AG04449 (cell line): ENCODE results near the gene RAB31.
A peak's percentile ranks its signal among the peaks of the same experiment; 100 is the strongest.
"Not testable (repeated sequence)": the region's sequence is repeated elsewhere in the genome, so short reads cannot be mapped to it uniquely, and the experiment has no call there.

Experiments
- CTCF ChIA-PET: fragments of 350-600 bp; formaldehyde crosslinking; extraction: SDS; loops from one replicate; lab custom pipeline; 2021; ENCODE audit warnings: antibody characterized with exemption; lab: Yijun Ruan, JAX
- POLR2A ChIA-PET: fragments of 400-600, 350-600 bp; formaldehyde crosslinking; extraction: SDS; loops from one replicate; lab custom pipeline; 2020; ENCODE audit warnings: antibody characterized with exemption, inconsistent platforms; lab: Yijun Ruan, JAX
- DNase-seq: peaks from one replicate; pipeline ENCODE4 v3.0.0-alpha.2; 2010; ENCODE audit warnings: low read depth, low spot score
- H3K4me3 ChIP-seq: 2 replicates; pipeline ENCODE4 v1.5.1; 2011; ENCODE audit warnings: low read depth, mild to moderate bottlenecking, control low read depth, low read length
- TF ChIP-seq, protein P1 (sequence below): IDR thresholded peaks from one replicate; pipeline ENCODE4 v1.5.1; 2011; ENCODE audit warnings: mild to moderate bottlenecking, moderate library complexity, low read length, control low read depth, inconsistent platforms; ENCODE audit not compliant: insufficient read depth; ENCODE audit errors: missing control alignments

RAB31 gene

DNA sequence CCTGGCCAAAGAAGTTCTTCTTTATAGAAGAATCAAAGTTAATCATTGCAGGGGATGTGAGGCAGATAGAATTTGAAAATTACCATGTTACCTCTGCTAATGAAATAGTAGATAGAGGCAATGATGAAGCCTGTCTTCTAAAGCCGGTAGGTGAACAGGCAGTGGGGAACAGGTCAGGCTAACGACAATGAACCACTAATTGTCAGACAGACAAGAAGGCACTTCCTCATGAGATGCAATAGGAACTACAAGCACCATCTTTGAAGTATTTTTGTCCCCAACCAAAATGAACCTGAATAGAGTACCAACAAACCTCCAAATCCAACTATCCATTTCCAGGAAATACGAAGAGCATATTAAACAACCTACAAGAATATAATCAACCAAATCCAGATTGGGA, 41.6 kb upstream of the RAB31 start:
- TF ChIP-seq, protein P1, sequence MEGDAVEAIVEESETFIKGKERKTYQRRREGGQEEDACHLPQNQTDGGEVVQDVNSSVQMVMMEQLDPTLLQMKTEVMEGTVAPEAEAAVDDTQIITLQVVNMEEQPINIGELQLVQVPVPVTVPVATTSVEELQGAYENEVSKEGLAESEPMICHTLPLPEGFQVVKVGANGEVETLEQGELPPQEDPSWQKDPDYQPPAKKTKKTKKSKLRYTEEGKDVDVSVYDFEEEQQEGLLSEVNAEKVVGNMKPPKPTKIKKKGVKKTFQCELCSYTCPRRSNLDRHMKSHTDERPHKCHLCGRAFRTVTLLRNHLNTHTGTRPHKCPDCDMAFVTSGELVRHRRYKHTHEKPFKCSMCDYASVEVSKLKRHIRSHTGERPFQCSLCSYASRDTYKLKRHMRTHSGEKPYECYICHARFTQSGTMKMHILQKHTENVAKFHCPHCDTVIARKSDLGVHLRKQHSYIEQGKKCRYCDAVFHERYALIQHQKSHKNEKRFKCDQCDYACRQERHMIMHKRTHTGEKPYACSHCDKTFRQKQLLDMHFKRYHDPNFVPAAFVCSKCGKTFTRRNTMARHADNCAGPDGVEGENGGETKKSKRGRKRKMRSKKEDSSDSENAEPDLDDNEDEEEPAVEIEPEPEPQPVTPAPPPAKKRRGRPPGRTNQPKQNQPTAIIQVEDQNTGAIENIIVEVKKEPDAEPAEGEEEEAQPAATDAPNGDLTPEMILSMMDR, result no peak
- POLR2A ChIA-PET, result no interaction called here
- DNase-seq, result no peak
- CTCF ChIA-PET, result no interaction called here
- no peak overlapping the region for H3K4me3 ChIP-seq

DNA sequence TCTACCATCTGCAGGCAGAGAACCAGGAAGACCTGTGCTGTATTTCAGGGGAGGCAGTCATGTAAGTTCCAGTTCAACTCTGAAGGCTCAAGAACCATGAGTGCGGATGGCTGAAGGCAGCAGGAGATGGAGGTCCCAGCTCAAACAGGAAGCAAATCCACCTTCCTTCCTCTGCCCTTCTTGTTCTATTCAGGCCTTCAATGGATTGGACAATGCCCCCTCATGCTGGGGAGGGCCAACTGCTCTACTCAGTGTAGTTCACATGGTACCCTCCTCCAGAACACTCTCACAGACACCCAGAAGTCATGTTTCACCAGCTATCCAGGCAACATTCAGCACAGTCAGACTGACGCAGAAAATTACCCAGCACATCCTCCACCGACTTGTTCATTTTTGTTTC, 39.1 kb upstream of the RAB31 start:
- no peak for DNase-seq
- no peak overlapping the region for H3K4me3 ChIP-seq
- CTCF ChIA-PET, result no interaction called here
- TF ChIP-seq, protein P1, result no peak
- POLR2A ChIA-PET, result no interaction called here

- DNase-seq, result no peak
- ChIA-PET CTCF (interaction anchor here (1.3 to 2.5 kb wide), 2 partner anchors 10 to 59 kb away, joined by 3 to 5 read pairs (median 5); no protein-coding TSS in a partner anchor), POLR2A (no interaction called here)
- no peak overlapping the region for H3K4me3 ChIP-seq
- TF ChIP-seq, protein P1, result no peak
These were observed 36.9 kb upstream of the RAB31 start for GRCh38 chr18:9671214-9671613.

DNA sequence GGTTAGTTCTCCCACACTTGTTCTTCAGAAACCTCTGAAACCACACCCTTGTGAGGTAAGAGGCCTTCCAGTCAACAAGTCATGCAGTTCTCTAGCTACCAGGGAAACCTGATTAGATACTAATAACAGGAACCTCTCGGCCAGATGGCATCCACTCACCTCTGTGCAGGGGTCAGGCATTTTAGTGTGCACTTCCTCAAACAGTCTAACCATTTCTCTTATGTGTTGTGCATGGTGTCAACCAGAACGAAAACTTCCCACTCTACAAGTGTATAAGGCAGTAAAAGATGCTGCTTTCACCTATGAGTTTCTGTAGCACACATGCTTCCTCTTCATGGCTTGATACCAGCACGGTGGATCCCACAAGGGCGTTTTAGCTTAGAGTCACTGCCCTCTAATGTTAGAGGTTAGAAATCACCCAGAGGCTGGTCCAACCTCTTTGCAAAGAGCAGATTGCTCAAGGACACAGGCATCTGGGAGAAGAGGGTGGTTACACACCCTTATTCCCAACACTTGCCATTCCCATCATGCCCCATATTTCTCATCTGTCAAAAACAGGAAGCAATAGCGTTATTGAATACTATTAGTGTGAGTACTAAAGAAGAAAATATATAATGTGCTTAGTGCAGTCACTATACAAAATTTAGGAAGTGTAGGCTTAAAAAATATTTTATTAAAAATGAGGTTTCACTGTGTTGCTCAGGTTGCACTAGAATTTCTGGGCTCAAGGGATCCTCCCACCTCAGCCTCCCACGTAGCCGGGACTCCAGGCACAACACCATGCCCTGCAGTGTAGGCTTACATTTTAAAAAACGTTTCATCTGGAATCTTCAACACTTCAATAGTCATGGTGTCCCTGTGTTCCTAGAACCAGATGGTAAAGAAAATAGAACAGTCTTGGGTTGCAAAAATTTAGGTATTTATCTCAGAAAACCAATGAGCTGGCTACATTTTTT, 34.5 kb upstream of the RAB31 start:
- H3K4me3 ChIP-seq, result no peak overlapping the region
- POLR2A ChIA-PET, result interaction anchor here (1.3 kb wide), 1 partner anchor 61 kb away, joined by 3 read pairs; no protein-coding TSS in a partner anchor
- TF ChIP-seq, protein P1, result peak; percentile 41
- DNase-seq, result no peak
- CTCF ChIA-PET, result interaction anchor here (0.7 to 2.5 kb wide), 16 partner anchors 8 to 278 kb away, joined by 3 to 7 read pairs (median 3); no protein-coding TSS in a partner anchor

DNA sequence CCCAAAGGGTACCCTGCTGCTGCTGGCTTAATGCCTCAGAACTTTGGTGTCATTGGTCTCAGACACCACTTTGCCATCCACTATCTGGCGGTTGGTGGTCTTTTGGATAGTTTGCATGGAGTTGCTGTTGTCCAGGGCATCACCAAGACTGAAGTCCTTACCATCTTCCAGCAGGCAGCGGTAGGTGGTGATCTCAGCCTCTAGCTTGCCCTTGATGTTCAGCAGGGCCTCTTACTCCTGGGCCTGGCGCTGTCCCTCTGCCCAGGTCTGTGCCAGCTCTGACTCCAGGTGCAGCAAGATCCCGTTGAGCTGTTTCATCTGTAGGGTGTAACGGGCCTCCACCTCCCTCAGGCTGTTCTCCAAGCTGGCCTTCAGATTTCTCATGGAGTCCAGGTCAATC, 29.9 kb upstream of the RAB31 start:
- POLR2A ChIA-PET, result not testable (repeated sequence)

DNA sequence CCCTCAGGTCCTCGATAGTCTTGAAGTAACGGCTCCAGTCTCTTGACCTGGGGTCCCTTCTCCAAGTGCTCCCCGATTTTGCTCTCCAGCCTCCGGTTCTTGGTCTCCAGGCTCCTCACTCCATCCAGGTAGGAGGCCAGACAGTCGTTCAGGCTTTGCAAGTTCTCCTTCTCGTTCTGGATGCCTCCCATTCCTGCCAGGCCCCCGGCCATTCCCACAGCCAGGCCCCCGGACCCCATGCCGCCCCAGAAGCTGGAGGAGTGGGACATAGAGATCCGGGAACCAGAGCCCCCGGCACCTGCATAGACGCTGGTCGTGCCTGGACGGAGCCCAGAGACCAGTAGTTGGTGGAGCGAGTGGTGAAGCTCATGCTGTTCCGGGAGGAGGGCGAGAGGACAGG, 29.0 kb upstream of the RAB31 start:
- ChIA-PET CTCF (no interaction called here), POLR2A (no interaction called here)

More for the DNA sequence above, 29.9 kb upstream of the RAB31 start:
- H3K4me3 ChIP-seq, CTCF ChIA-PET, DNase-seq: not testable (repeated sequence)

More for the DNA sequence above, 29.0 kb upstream of the RAB31 start:
- TF ChIP-seq, protein P1, result no peak
- DNase-seq, result no peak
- no peak overlapping the region for H3K4me3 ChIP-seq
